IMR-90 (cell line): Measurements from ENCODE around the gene CD244. TPM values are rescaled to one million over a fixed set of nuclear protein-coding genes. Genes with fewer than 3 reads are reported as not detected.
A peak's percentile ranks its signal among the peaks of the same experiment; 100 is the strongest.

ENCODE experiments used
- ATAC-seq: fragments of 200-7000 bp; cut with Tn5 transposase; 2 replicates; pipeline ENCODE4 v1.9.1; 2020; ENCODE audit warnings: low read depth, mild to moderate bottlenecking, moderate library complexity
- BruUV-seq: library from RNA; stranded (reverse); fragments of 400-500 nt; replicated peaks from 2 replicates; lab custom pipeline; 2021; lab: Mats Ljungman, UMichigan
- CTCF ChIA-PET: fragments of 300-600 bp; formaldehyde crosslinking; extraction: SDS; loops from one replicate; lab custom pipeline; 2021; ENCODE audit warnings: antibody characterized with exemption; lab: Yijun Ruan, JAX
- POLR2A ChIA-PET: fragments of 300-600 bp; sonication (Branson Sonifier 250); formaldehyde crosslinking; loops from one replicate; lab custom pipeline; 2022; ENCODE audit warnings: antibody characterized with exemption; ENCODE audit not compliant: unreplicated experiment; lab: Charles Lee
- DNase-seq: peaks from one replicate; pipeline ENCODE4 v3.0.0; 2013
- H2AFZ ChIP-seq: replicated peaks from 2 replicates; pipeline ENCODE3; 2013; ENCODE audit warnings: low read length, mild to moderate bottlenecking; ENCODE audit not compliant: poor library complexity
- H2AK5ac ChIP-seq: 2 replicates; pipeline ENCODE4 v1.6.1; 2013; ENCODE audit warnings: low read depth, low read length, inconsistent platforms
- H2AK9ac ChIP-seq: replicated peaks from 2 replicates; pipeline ENCODE3; 2013; ENCODE audit warnings: mild to moderate bottlenecking, low read depth, low read length, moderate library complexity; ENCODE audit not compliant: poor library complexity
- H2BK120ac ChIP-seq: 2 replicates; pipeline ENCODE4 v1.6.1; 2013; ENCODE audit warnings: low read depth, low read length, inconsistent platforms
- H2BK15ac ChIP-seq: 3 replicates; pipeline ENCODE4 v1.6.1; 2013; ENCODE audit warnings: low read depth, low read length, inconsistent platforms
- H2BK20ac ChIP-seq: 2 replicates; pipeline ENCODE4 v1.6.1; 2013; ENCODE audit warnings: low read depth, mild to moderate bottlenecking, inconsistent platforms, low read length, moderate library complexity
- H2BK5ac ChIP-seq: 2 replicates; pipeline ENCODE4 v1.6.1; 2013; ENCODE audit warnings: mild to moderate bottlenecking, low read depth, low read length, inconsistent platforms; ENCODE audit not compliant: poor library complexity, severe bottlenecking
- H3K14ac ChIP-seq: replicated peaks from 2 replicates; pipeline ENCODE4 v1.6.1; 2013; ENCODE audit warnings: low read depth, low read length, inconsistent platforms
- H3K18ac ChIP-seq: 2 replicates; pipeline ENCODE4 v1.6.1; 2013; ENCODE audit warnings: low read depth, low read length, control low read depth
- H3K23ac ChIP-seq: 2 replicates; pipeline ENCODE4 v1.6.1; 2013; ENCODE audit warnings: low read depth, low read length, inconsistent platforms
- H3K27ac ChIP-seq: 2 replicates; pipeline ENCODE4 v1.5.1; 2013; ENCODE audit warnings: mild to moderate bottlenecking, control low read depth, low read length; ENCODE audit not compliant: insufficient read depth
- H3K27me3 ChIP-seq: 2 replicates; pipeline ENCODE4 v1.6.1; 2013; ENCODE audit warnings: low read length; ENCODE audit not compliant: control insufficient read depth, insufficient read depth
- H3K36me3 ChIP-seq: 2 replicates; pipeline ENCODE4 v1.6.1; 2013; ENCODE audit warnings: low read length, mixed read lengths; ENCODE audit not compliant: control insufficient read depth, insufficient read depth
- H3K4ac ChIP-seq: 2 replicates; pipeline ENCODE4 v1.6.1; 2013; ENCODE audit warnings: low read depth, low read length, inconsistent platforms
- H3K4me1 ChIP-seq: 2 replicates; pipeline ENCODE4 v1.6.1; 2013; ENCODE audit warnings: low read length, mixed read lengths; ENCODE audit not compliant: control insufficient read depth, insufficient read depth
- H3K4me2 ChIP-seq: 2 replicates; pipeline ENCODE4 v1.6.1; 2013; ENCODE audit warnings: low read depth, mild to moderate bottlenecking, control low read depth, low read length, moderate library complexity
- H3K4me3 ChIP-seq: 2 replicates; pipeline ENCODE4 v1.5.1; 2013; ENCODE audit warnings: low read depth, mild to moderate bottlenecking, control low read depth, low read length, moderate library complexity; ENCODE audit not compliant: insufficient read depth
- H3K56ac ChIP-seq: 2 replicates; pipeline ENCODE4 v1.6.1; 2013; ENCODE audit warnings: low read length, inconsistent platforms; ENCODE audit not compliant: insufficient read depth; ENCODE audit errors: extremely low read depth
- H3K79me1 ChIP-seq, 2 experiments: 2 replicates each; pipeline ENCODE4 v1.6.1; 2013; ENCODE audit warnings: low read length in 2 of 2, inconsistent platforms in 1 of 2, low read depth in 1 of 2
- H3K9ac ChIP-seq: 2 replicates; pipeline ENCODE4 v1.6.1; 2013; ENCODE audit warnings: low read depth, low read length, control low read depth
- H3K9me1 ChIP-seq: 2 replicates; pipeline ENCODE4 v1.6.1; 2013; ENCODE audit warnings: low read length, inconsistent platforms; ENCODE audit not compliant: insufficient read depth
- H3K9me3 ChIP-seq: 2 replicates; pipeline ENCODE4 v1.6.1; 2013; ENCODE audit warnings: low read length; ENCODE audit not compliant: control insufficient read depth, insufficient read depth
- H4K20me1 ChIP-seq: 2 replicates; pipeline ENCODE4 v1.6.1; 2013; ENCODE audit warnings: low read length, inconsistent platforms; ENCODE audit not compliant: insufficient read depth
- H4K5ac ChIP-seq: 2 replicates; pipeline ENCODE4 v1.6.1; 2013; ENCODE audit warnings: mild to moderate bottlenecking, low read depth, low read length, control low read depth
- H4K8ac ChIP-seq, 2 experiments: 2 replicates each; pipeline ENCODE4 v1.6.1; 2013; ENCODE audit warnings: low read depth in 2 of 2, low read length in 2 of 2, control low read depth in 1 of 2, inconsistent platforms in 1 of 2
- H4K91ac ChIP-seq: 2 replicates; pipeline ENCODE4 v1.6.1; 2013; ENCODE audit warnings: low read depth, low read length, inconsistent platforms; ENCODE audit not compliant: insufficient read depth
- CEBPB ChIP-seq: IDR thresholded peaks from 2 replicates; pipeline ENCODE4 v1.6.1; 2012; ENCODE audit warnings: low read depth, low read length, improper control_type of control experiment
- NFE2L2 ChIP-seq: fragments of 150-350 bp; IDR thresholded peaks from 2 replicates; pipeline ENCODE4 v1.6.1; 2016; ENCODE audit warnings: low read depth, mild to moderate bottlenecking, low read length
- WGBS, 2 experiments: methylation state at CpG; one replicate each; pipeline versions ENCODE4 v1.1.5 to v1.1.7; 2013; ENCODE audit warnings: missing lambda C conversion rate in 2 of 2; ENCODE audit not compliant: insufficient read length in 1 of 2; ENCODE audit errors: extremely low coverage in 2 of 2; 5-methylcytosine and 5-hydroxymethylcytosine counted together
- dilution Hi-C: fragments of 300-500 bp; cut with HindIII; formaldehyde crosslinking; loops from one replicate; pipeline ENCODE4 v1.14.3; 2018; ENCODE audit warnings: low sequenced_read_pairs; ENCODE audit not compliant: unreplicated experiment
- in situ Hi-C: fragments of 300-500 bp; cut with MboI; formaldehyde crosslinking; loops from 3 replicates; pipeline ENCODE4 v1.14.3; 2019; ENCODE audit warnings: low sequenced_read_pairs, inconsistent platforms, mixed read lengths
- intact Hi-C: fragments of 100-400 bp; cut with micrococcal nuclease; formaldehyde crosslinking; loops from 2 replicates; pipeline ENCODE4 v1.10.0; 2022
- polyA plus RNA-seq, 3 experiments: library from polyadenylated mRNA; depleted of rRNA; stranded (reverse); fragments of >200 nt; gene quantifications; 2 replicates each; pipeline ENCODE4 v1.2.3, GENCODE V29; 2012; ENCODE audit warnings: low replicate concordance in 1 of 3
- total RNA-seq: library from RNA; depleted of rRNA; stranded (reverse); fragments of >200 nt; gene quantifications from 2 replicates; pipeline ENCODE4 v1.2.3, GENCODE V29; 2012

Gene CD244
- total and polyA plus RNA-seq, 2 of the 4 experiments (the other 2 are of a cell fraction) = not detected

- no peak overlapping the region for H3K23ac ChIP-seq
- ChIA-PET POLR2A (no interaction called here), CTCF (no interaction called here)
- no peak overlapping the region for H2AK9ac ChIP-seq
- H4K20me1 ChIP-seq = no peaks in the 10 kb centered on the region
- no peak overlapping the region for H4K91ac ChIP-seq
- H3K36me3 ChIP-seq = no peaks in the 10 kb centered on the region
- ATAC-seq (no peak), DNase-seq (no peak)
- no peaks in the 10 kb centered on the region for H3K27me3 ChIP-seq
- no peak overlapping the region for H2BK20ac ChIP-seq
- H3K18ac ChIP-seq = no peak overlapping the region
- no CpG with 5 or more reads among the region's 7 CpGs for WGBS, 2 experiments
- no peaks in the 10 kb centered on the region for H3K9me3 ChIP-seq
- dilution Hi-C loops (no loop called here), intact Hi-C loops (no loop called here), in situ Hi-C loops (no loop called here)
- H3K27ac ChIP-seq = no peak overlapping the region
- no peak overlapping the region for H2BK15ac ChIP-seq
- no peak overlapping the region for H3K4ac ChIP-seq
- no peak overlapping the region for H2AFZ ChIP-seq
- H3K4me2 ChIP-seq = no peak overlapping the region
- no peak overlapping the region for H4K5ac ChIP-seq
- no peak overlapping the region for H3K56ac ChIP-seq
- H2BK120ac ChIP-seq = no peak overlapping the region
- H3K9me1 ChIP-seq = no peaks in the 10 kb centered on the region
- H3K4me3 ChIP-seq = no peak overlapping the region
- TF ChIP-seq NFE2L2 (peak; percentile 51; the same call in 1 of the 2 replicates), CEBPB (no peak)
- no peak overlapping the region for H3K14ac ChIP-seq
- no peaks in the 10 kb centered on the region for H3K4me1 ChIP-seq
- no TSS peak for BruUV-seq
- H4K8ac ChIP-seq = no peak overlapping the region
- H3K79me1 ChIP-seq = no peaks in the 10 kb centered on the region
- no peak overlapping the region for H2BK5ac ChIP-seq
- H2AK5ac ChIP-seq = no peak overlapping the region
- H3K9ac ChIP-seq = no peak overlapping the region
Observed at GRCh38 chr1:160813215-160813614, 49.5 kb downstream of the CD244 start.
